22Rv1 (cell line): ENCODE results near the gene PCDHGA7.

Source experiments
- H3K27ac ChIP-seq: fragments of 450-650 bp; 2 replicates; pipeline ENCODE4 v1.5.1; 2017
- ZFX ChIP-seq: fragments of 450-650 bp; IDR thresholded peaks from 2 replicates; pipeline ENCODE4 v1.6.1; 2017; ENCODE audit warnings: antibody characterized with exemption, borderline replicate concordance
- TF ChIP-seq, protein P1 (sequence below): fragments of 450-650 bp; IDR thresholded peaks from 2 replicates; pipeline ENCODE4 v1.5.1; 2017; ENCODE audit warnings: mild to moderate bottlenecking

PCDHGA7 gene

DNA sequence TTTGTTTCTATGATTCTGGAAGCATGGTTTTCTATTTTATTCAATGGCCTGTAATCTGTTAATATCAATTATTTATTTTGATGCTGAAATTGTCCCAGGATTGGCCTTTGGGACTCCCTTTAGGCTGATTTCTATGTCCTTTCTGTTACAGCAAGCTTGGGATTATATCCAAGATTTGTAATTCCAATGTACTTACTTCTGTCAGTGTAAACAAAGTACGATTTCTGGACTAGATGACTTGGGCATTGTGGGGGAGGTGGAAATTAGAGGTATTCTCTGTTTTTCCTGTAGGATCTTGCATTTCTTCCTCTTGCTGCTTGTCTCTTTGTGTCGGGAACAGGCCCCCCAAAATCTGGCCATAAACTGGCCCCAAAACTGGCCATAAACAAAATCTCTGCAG is 51.5 kb downstream of the PCDHGA7 start:
- H3K27ac ChIP-seq = no peak overlapping the region
- no peak for TF ChIP-seq ZFX
- TF ChIP-seq, protein P1, sequence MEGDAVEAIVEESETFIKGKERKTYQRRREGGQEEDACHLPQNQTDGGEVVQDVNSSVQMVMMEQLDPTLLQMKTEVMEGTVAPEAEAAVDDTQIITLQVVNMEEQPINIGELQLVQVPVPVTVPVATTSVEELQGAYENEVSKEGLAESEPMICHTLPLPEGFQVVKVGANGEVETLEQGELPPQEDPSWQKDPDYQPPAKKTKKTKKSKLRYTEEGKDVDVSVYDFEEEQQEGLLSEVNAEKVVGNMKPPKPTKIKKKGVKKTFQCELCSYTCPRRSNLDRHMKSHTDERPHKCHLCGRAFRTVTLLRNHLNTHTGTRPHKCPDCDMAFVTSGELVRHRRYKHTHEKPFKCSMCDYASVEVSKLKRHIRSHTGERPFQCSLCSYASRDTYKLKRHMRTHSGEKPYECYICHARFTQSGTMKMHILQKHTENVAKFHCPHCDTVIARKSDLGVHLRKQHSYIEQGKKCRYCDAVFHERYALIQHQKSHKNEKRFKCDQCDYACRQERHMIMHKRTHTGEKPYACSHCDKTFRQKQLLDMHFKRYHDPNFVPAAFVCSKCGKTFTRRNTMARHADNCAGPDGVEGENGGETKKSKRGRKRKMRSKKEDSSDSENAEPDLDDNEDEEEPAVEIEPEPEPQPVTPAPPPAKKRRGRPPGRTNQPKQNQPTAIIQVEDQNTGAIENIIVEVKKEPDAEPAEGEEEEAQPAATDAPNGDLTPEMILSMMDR = no peak
